ENCODE measurements around the gene COL24A1. TPM values are rescaled to one million over a fixed set of nuclear protein-coding genes. Genes with fewer than 3 reads are reported as not detected.

The COL24A1 gene
- total and polyA plus RNA-seq, 7 donors, result under 0.01 to 8.6 (median 6.7) TPM; not detected in 1

- Histone ChIP-seq H3K4me3 (no peak overlapping the region), H3K27me3 (no peaks in the 10 kb centered on the region), H3K27ac (no peak overlapping the region), H3K4me1 (no peaks in the 10 kb centered on the region), H3K9me3 (no peaks in the 10 kb centered on the region), H3K36me3 (no peaks in the 10 kb centered on the region)
- intact Hi-C loops (cut with DNase I), result no loop called here
- DNase-seq, result no peak
- TF ChIP-seq POLR2AphosphoS5 (IDR thresholded peaks at IDR 0.05), result no peak
- TF ChIP-seq CTCF (IDR thresholded peaks at IDR 0.05), result no peak
- no peak for TF ChIP-seq POLR2A (IDR thresholded peaks at IDR 0.05)
- TF ChIP-seq EP300 (IDR thresholded peaks at IDR 0.05), result no peak
- WGBS, 2 donors, result 95 to 97% methylated on average over 2 of the region's 2 CpGs
These were observed 264.2 kb downstream of the COL24A1 start for GRCh38 chr1:85892366-85892765.

GRCh38 chr1:85889870-85890269 is 266.7 kb downstream of the COL24A1 start:
- intact Hi-C loops (cut with DNase I), result loop anchor here (10.0 kb wide), 1 partner anchor 585 kb away; no protein-coding TSS in a partner anchor
- no peak overlapping the region for H3K4me3 ChIP-seq
- no peaks in the 10 kb centered on the region for H3K4me1 ChIP-seq
- H3K9me3 ChIP-seq, result no peaks in the 10 kb centered on the region
- TF ChIP-seq EP300 (IDR thresholded peaks at IDR 0.05), result no peak
- TF ChIP-seq CTCF (IDR thresholded peaks at IDR 0.05), result no peak
- TF ChIP-seq POLR2A (IDR thresholded peaks at IDR 0.05), result no peak
- no peak for TF ChIP-seq POLR2AphosphoS5 (IDR thresholded peaks at IDR 0.05)
- no peak for DNase-seq
- no peaks in the 10 kb centered on the region for H3K27me3 ChIP-seq
- 88 to 97% methylated on average over 2 of the region's 2 CpGs for WGBS, 2 donors
- no peak overlapping the region for H3K27ac ChIP-seq
- no peaks in the 10 kb centered on the region for H3K36me3 ChIP-seq

GRCh38 chr1:85888921-85889320 is 267.7 kb downstream of the COL24A1 start:
- no peak for TF ChIP-seq EP300 (IDR thresholded peaks at IDR 0.05)
- no peak for TF ChIP-seq POLR2A (IDR thresholded peaks at IDR 0.05)
- TF ChIP-seq POLR2AphosphoS5 (IDR thresholded peaks at IDR 0.05), result no peak
- TF ChIP-seq CTCF (IDR thresholded peaks at IDR 0.05), result no peak
- DNase-seq, result no peak
- WGBS, 2 donors, result 72 to 76% methylated on average over 3 of the region's 3 CpGs

GRCh38 chr1:85884372-85885035 is 272.1 kb downstream of the COL24A1 start:
- no peaks in the 10 kb centered on the region for H3K27me3 ChIP-seq
- TF ChIP-seq CTCF (IDR thresholded peaks at IDR 0.05) (no peak), POLR2AphosphoS5 (IDR thresholded peaks at IDR 0.05) (no peak), EP300 (IDR thresholded peaks at IDR 0.05) (no peak), POLR2A (IDR thresholded peaks at IDR 0.05) (no peak)
- WGBS, 2 donors, result 34 to 53% methylated on average over 1 of the region's 1 CpG
- no peak for DNase-seq
- intact Hi-C loops (cut with DNase I), result loop anchor here (10.0 kb wide), 1 partner anchor 580 kb away; no protein-coding TSS in a partner anchor
- H3K9me3 ChIP-seq, result no peaks in the 10 kb centered on the region
- H3K4me3 ChIP-seq, result no peak overlapping the region
- no peak overlapping the region for H3K27ac ChIP-seq
- no peaks in the 10 kb centered on the region for H3K36me3 ChIP-seq
- H3K4me1 ChIP-seq, result no peaks in the 10 kb centered on the region

More at GRCh38 chr1:85888921-85889320, 267.7 kb downstream of the COL24A1 start:
- H3K27ac ChIP-seq, result no peak overlapping the region
- H3K36me3 ChIP-seq, result no peaks in the 10 kb centered on the region
- H3K9me3 ChIP-seq, result no peaks in the 10 kb centered on the region
- no peaks in the 10 kb centered on the region for H3K4me1 ChIP-seq
- no peak overlapping the region for H3K4me3 ChIP-seq
- H3K27me3 ChIP-seq, result no peaks in the 10 kb centered on the region
- intact Hi-C loops (cut with DNase I), result loop anchor here (10.0 kb wide), 1 partner anchor 584 kb away; no protein-coding TSS in a partner anchor

Measured in sigmoid colon (tissue), 7 donors.